Central memory CD8-positive, alpha-beta T cell (primary cell): ENCODE measurements around the gene LPCAT3.

Experiments used
- ATAC-seq: fragments of 150-1000 bp; cut with Tn5 transposase; replicated peaks from 2 replicates; pipeline ENCODE4 v1.10.0; 2022; ENCODE audit warnings: mild to moderate bottlenecking, moderate FRiP score, moderate number of reproducible peaks; ENCODE audit not compliant: poor library complexity, severe bottlenecking; ENCODE audit errors: extremely low read depth
- DNase-seq, 2 donors: peaks; one replicate each; pipeline ENCODE4 v3.0.0; 2021; ENCODE audit warnings: low spot score in 2 of 2
- H3K27ac Mint-ChIP-seq: one replicate; pipeline ENCODE4 v1.8.0; 2022; ENCODE audit warnings: low read depth, mild to moderate bottlenecking, moderate library complexity, mixed read lengths
- H3K27me3 Mint-ChIP-seq: one replicate; pipeline ENCODE4 v1.8.0; 2022; ENCODE audit warnings: mixed read lengths
- H3K36me3 Mint-ChIP-seq: one replicate; pipeline ENCODE4 v1.8.0; 2022; ENCODE audit warnings: mild to moderate bottlenecking, moderate library complexity, mixed read lengths; ENCODE audit not compliant: insufficient read depth
- H3K4me1 Mint-ChIP-seq: one replicate; pipeline ENCODE4 v1.8.0; 2022; ENCODE audit warnings: mixed read lengths
- H3K4me3 Mint-ChIP-seq: one replicate; pipeline ENCODE4 v1.8.0; 2022; ENCODE audit warnings: mild to moderate bottlenecking, moderate library complexity, mixed read lengths
- H3K9me3 Mint-ChIP-seq: one replicate; pipeline ENCODE4 v1.8.0; 2022; ENCODE audit warnings: mixed read lengths

Gene LPCAT3

DNA sequence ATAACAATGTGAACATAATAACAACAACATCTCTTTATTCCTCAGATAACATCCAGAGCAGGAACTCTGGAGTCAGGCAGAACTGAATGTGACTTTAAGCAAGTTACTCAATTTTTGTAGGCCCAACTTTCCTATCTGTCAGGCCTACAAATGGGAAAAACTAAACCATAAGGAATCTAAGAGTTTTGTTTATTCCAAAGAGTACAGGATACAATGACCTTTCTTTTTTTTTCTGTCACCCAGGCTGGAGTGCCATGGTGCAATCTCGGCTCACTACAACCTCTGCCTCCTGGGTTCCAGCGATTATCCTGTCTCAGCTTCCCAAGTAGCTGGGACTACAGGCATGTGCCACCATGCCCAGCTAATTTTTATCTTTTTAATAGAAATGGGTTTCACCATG lies 9.4 kb downstream of the LPCAT3 start:
- Mint-ChIP-seq H3K27me3 (no peaks in the 10 kb centered on the region), H3K36me3 (peaks cover 17% of the 10 kb centered on the region), H3K9me3 (no peaks in the 10 kb centered on the region), H3K4me3 (no peak overlapping the region), H3K4me1 (peaks cover 28% of the 10 kb centered on the region), H3K27ac (no peak overlapping the region)
- no peak for DNase-seq
- ATAC-seq = no peak

DNA sequence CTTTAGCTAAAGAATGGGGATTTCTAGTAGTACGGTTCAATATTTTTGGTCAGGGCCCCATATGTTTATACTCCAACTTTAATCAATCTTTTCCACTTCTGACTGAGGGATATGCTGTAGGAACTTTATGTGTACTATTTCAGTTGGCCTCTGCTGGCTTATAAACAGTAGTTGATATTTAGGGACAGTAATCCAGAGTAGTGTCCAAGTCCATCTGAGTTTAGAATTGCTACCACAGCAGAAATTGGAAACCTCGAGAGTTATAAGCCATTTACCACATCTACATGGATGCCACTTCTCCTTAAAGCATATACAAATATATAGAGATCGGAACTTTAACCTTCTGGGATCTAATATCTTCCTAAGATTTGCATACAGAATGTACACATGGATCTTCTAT lies 11.6 kb downstream of the LPCAT3 start:
- Mint-ChIP-seq H3K4me1 (peaks cover 13% of the 10 kb centered on the region), H3K27me3 (no peaks in the 10 kb centered on the region), H3K27ac (no peak overlapping the region), H3K4me3 (no peak overlapping the region), H3K9me3 (no peaks in the 10 kb centered on the region), H3K36me3 (peaks cover 16% of the 10 kb centered on the region)
- ATAC-seq = no peak
- DNase-seq = no peak

DNA sequence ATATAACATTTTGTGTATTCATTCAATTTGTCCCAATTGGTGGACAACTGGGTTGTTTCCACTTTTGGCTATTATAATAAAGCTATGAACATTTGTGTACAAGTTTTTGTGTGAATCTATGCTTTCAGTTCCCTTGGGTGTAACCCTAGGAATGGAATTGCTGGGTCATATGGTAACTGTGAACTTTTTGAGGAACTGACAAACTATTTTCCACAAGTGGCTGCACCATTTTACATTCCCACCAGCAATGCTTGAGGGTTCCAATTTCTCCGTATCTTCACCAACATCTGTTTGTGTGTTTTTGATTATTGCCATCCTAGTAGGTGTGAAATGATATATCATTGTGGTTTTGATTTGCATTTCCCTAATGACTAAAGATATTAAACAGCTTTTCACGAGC lies 13.0 kb downstream of the LPCAT3 start:
- Mint-ChIP-seq H3K9me3 (no peaks in the 10 kb centered on the region), H3K27me3 (no peaks in the 10 kb centered on the region), H3K36me3 (peaks cover 15% of the 10 kb centered on the region), H3K4me1 (peaks cover 13% of the 10 kb centered on the region), H3K4me3 (no peak overlapping the region), H3K27ac (no peak overlapping the region)
- no peak for ATAC-seq
- DNase-seq = no peak

DNA sequence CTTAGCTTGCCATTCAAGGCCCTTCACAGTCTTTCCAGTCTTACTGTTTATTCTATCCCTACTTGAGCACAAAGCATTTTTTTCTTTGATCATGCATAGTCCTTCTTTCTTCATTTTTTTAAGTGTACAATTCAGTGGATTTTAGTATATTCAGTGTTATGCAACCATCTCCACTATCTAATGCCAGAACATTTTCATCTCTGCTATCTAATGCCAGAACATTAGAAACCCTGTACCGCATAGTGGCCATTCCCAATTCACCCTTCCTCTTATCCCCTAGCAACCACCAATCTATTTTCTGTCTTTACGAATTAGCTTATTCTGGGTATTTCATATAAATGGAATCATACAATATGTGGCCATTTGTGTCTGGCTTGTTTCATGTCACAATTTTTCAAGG lies 13.4 kb downstream of the LPCAT3 start:
- Mint-ChIP-seq H3K4me3 (no peak overlapping the region), H3K27ac (no peak overlapping the region), H3K27me3 (no peaks in the 10 kb centered on the region), H3K4me1 (peaks cover 13% of the 10 kb centered on the region), H3K36me3 (peaks cover 11% of the 10 kb centered on the region), H3K9me3 (no peaks in the 10 kb centered on the region)
- ATAC-seq = no peak
- no peak for DNase-seq

DNA sequence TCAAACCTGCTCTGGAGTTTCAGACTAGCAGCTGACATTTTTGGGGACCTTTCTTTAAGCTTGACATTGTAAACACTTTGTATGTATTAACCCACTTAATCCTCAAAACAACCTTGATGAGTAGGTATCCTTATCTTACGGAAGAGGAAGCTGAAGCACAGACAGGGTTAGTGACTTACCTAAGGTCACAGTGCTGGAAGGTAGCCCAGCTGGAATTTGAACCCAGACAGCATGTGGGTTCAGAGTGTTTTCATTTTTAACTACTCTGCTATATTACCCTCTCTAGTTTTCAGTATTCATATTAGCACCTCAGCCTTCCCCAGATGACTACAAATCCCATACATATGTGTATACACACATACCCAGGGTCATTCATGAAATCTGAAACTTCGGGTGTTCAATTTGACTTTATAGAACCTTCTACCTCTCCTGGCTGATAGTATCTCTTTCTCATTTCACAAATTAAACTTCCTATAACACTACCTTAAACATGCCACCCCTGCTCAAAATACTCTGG lies 13.9 kb downstream of the LPCAT3 start:
- ATAC-seq (no peak), DNase-seq (no peak)
- Mint-ChIP-seq H3K27ac (no peak overlapping the region), H3K9me3 (no peaks in the 10 kb centered on the region), H3K36me3 (peaks cover 11% of the 10 kb centered on the region), H3K27me3 (no peaks in the 10 kb centered on the region), H3K4me1 (peaks cover 13% of the 10 kb centered on the region), H3K4me3 (no peak overlapping the region)

DNA sequence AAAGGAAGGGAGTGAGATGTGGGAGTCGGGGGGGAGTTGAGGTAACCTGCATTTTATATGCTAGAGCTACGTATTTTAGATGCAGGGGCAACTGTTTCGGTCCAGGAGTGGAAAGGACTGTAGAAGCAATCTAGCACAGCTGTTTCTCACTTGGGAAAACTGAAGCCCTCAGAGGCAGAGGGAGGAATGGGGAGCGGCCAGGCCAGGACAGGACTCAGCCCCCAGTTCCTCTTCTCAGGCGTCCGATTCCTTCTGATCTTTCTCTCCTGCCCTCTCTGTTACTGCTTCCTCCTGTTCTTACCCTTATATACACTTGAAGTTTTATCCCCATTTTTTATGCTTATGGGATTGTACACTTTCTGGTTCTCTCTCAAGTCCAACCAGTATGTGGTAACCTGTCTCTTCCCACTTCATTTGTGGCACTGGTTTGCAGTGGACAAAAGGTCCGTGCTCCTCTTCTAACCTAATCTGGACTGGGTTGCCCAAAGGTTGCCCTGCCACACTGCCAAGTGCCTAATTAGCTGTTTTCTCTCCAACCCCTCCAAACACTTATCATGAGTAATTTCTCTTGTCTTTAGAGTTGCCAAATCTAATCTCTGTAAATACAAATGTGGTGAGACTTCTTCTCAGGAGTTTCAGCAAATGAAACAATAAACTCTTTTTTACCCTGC lies 16.2 kb downstream of the LPCAT3 start:
- Mint-ChIP-seq H3K4me1 (peaks cover 13% of the 10 kb centered on the region), H3K27ac (no peak overlapping the region), H3K27me3 (no peaks in the 10 kb centered on the region), H3K9me3 (no peaks in the 10 kb centered on the region), H3K4me3 (no peak overlapping the region), H3K36me3 (peaks cover 10% of the 10 kb centered on the region)
- ATAC-seq = no peak
- no peak for DNase-seq

DNA sequence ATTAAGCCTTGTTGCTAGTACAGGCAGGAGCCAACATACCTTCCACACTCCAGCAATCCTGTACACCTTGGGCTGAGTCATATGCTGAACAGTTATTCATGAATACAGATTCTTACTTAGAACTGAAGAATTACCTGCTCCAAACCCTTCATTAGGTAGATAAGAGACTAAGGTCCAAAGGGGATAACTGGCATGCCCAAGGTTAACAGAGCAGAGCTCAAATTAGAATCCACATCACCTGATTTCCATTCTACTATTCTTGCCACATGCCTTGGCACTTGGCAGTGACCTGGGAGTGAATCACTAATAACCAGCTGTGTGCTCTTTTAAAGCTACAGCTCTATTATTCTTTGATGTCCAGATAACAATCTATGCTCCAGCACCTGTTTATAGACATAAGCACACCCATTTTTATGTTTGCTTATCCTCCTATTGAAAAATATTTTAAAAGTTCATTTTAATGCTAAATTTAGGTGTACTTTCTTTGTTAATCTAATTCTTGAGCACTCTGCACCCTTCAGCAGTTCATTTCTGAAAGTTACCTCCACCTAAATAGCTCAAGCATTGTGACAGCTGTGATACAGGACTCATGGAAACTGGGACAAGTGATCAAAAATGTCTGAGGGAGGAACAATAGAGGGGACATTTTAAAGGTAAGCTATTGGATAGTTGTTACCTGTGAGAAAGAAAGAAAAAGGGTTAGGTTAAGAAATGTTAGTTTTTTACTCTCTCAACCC lies 19.4 kb downstream of the LPCAT3 start:
- Mint-ChIP-seq H3K9me3 (no peaks in the 10 kb centered on the region), H3K4me1 (peaks cover 13% of the 10 kb centered on the region), H3K27ac (no peak overlapping the region), H3K36me3 (peaks cover 16% of the 10 kb centered on the region), H3K27me3 (no peaks in the 10 kb centered on the region), H3K4me3 (no peak overlapping the region)
- DNase-seq = no peak
- ATAC-seq = no peak

DNA sequence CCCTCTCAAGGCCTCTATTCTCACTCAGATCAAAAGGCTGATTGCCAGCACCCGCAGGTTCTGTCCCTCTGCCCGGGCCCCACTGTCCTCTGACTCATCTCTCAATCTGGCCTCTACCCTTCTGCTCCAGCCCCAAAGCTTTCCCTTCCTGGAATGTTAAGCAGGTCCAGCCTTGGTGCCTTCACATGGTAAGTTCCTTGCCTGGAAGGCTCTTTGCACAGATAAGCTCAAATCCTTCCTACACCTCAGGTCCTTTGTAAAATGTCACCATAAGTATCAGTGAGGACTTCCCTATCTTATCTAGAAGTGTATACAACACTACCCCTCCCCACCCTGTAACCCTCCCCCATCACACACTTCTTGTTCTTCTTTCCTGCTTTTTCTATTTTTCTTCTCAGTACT lies 22.2 kb downstream of the LPCAT3 start:
- Mint-ChIP-seq H3K27ac (peak overlapping the region; percentile 30), H3K9me3 (no peaks in the 10 kb centered on the region), H3K27me3 (no peaks in the 10 kb centered on the region), H3K4me1 (peaks cover 13% of the 10 kb centered on the region), H3K36me3 (peaks cover 13% of the 10 kb centered on the region), H3K4me3 (no peak overlapping the region)
- DNase-seq = no peak
- ATAC-seq = no peak

DNA sequence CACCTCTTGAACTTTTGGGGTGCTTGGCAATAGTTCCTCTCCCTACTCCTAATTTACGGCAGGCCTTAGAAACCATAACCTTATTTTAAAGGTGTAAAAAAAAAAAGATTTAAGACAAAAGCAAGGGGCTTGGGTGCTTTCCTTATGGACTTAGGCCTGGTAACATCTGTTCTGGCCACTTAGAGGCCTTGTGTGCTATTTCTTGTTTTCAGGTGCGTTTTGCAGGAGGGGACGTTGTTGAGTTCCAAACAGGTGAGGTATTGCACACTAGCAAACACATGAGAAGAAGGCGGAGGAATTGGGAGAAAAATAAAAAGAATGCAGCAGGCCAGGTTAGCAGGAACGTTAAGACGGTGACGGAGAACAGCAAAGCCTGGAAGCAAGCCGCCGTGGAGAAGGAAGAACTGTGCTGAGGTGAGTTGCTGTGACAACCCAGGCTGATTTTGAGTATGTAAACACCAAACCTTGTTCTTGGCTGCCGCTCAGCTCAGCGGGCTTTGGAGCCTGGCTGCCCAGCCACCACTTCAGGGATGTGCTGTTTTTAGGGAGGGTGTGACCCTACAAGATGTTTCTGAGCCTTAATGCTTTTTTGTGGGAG lies 30.2 kb downstream of the LPCAT3 start:
- Mint-ChIP-seq H3K27ac (no peak overlapping the region), H3K4me3 (no peak overlapping the region), H3K27me3 (no peaks in the 10 kb centered on the region), H3K9me3 (no peaks in the 10 kb centered on the region), H3K4me1 (no peaks in the 10 kb centered on the region), H3K36me3 (peaks cover 22% of the 10 kb centered on the region)
- ATAC-seq = no peak
- DNase-seq = no peak

DNA sequence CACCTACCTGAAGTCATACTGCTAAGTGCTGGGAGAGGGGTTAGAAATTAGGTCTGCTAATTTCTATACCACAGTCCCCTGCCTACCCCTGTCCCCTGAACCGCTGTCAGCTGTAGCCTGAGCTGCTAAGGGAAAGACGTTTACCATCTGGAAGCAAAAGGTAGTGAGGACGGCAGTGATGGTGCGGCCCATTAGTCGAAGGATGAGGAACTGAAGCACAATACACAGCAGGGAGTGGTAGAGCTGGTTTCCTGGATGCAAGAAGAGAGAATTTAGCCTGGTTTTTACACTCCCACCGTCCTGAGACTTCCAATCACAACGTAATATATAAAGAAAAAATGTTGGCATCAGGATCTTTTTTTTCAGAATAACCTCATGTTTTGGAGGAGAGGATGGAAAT lies 35.7 kb downstream of the LPCAT3 start:
- DNase-seq = no peak
- H3K27me3 Mint-ChIP-seq = no peaks in the 10 kb centered on the region
- H3K4me1 Mint-ChIP-seq = no peaks in the 10 kb centered on the region
- no peak overlapping the region for H3K4me3 Mint-ChIP-seq
- ATAC-seq = no peak
- peaks cover 36% of the 10 kb centered on the region for H3K36me3 Mint-ChIP-seq
- H3K27ac Mint-ChIP-seq = no peak overlapping the region
- H3K9me3 Mint-ChIP-seq = no peaks in the 10 kb centered on the region

DNA sequence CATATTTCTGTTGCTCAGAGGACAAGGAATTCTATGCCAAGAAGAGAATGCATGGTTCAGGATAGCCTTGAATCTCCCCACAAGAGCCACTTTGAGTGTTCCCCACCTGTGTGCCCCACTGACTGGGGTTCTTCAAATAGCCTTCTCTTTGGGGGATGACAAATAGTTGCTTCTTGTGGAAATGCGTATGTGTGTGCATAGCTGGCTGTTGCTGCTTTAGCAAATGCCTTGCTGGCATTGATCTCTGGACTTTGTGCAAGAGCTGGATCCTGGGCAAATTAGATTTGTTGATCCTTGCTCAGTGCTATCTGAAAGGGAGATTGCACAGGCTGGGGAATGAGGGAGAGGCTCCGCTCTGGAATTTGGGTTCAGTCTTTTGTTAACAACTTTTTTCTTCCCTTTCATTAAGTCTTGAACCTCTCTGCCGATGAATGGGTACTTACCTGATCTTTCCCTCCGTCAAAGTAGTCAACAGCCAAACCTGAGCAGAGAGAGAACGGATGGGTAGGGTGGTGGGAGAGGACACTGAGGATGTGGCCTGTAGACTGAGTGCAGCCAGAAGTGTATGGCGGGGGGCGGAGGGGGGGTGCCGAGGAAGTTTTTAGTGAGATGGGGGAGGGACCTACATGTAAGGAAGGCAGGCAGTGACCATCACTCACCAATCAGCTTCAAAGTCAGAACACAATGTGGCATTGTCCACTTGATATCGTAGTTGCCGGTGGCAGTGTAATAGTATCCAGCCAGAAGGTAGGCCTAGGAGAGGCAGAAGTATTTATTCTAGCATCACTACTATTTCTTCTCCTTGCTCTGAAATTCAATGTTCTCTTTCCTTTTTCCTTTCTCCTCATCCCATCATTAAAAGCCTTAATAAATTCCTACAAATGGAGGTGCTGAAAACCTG lies 36.9 kb downstream of the LPCAT3 start:
- Mint-ChIP-seq H3K36me3 (peaks cover 40% of the 10 kb centered on the region), H3K27ac (no peak overlapping the region), H3K4me1 (no peaks in the 10 kb centered on the region), H3K27me3 (no peaks in the 10 kb centered on the region), H3K4me3 (no peak overlapping the region), H3K9me3 (no peaks in the 10 kb centered on the region)
- no peak for DNase-seq
- no peak for ATAC-seq

DNA sequence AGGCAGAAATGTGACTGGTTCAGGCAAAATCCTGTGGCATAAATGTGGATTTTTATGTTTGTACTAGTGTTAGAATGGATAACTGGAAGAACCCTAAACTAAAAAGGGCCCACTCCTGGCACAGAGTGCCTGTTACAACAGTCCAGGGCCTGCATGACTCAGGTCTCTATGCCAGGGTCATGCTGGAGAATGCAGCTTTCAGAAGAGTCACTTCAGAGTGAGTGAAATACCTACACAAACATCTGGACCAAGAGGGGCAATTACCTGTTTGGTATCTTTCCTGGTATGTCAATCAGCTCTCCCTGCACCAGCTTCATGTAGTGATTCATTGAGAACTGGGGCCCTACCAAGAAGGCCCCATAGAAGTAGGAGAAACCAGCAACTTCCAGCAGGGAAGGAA lies 37.5 kb downstream of the LPCAT3 start:
- Mint-ChIP-seq H3K27ac (no peak overlapping the region), H3K4me3 (no peak overlapping the region)
- no peak for ATAC-seq

More for the DNA sequence above, 37.5 kb downstream of the LPCAT3 start:
- no peak for DNase-seq
- H3K4me1 Mint-ChIP-seq = no peaks in the 10 kb centered on the region
- H3K36me3 Mint-ChIP-seq = peaks cover 39% of the 10 kb centered on the region
- H3K9me3 Mint-ChIP-seq = no peaks in the 10 kb centered on the region
- no peaks in the 10 kb centered on the region for H3K27me3 Mint-ChIP-seq
